ENCODE data around the gene PTCH1. TPM values are rescaled to one million over a fixed set of nuclear protein-coding genes. Genes with fewer than 3 reads are reported as not detected.

The PTCH1 gene
- polyA plus RNA-seq, 1 of the 3 experiments (the other 2 are of a cell fraction), result 3.3 TPM

Small RNA genes within 50 kb of the gene (small RNA-seq; reads per million reads assigned to genes)
- 0 reads per million in 7 experiments for gene MT1P1

Other genes starting within 250 kb of the PTCH1 start
- 3.5 and 4.5 TPM in 2 replicates for gene FANCC, start 199.3 kb downstream of the PTCH1 start, polyA plus RNA-seq (2012; rRNA removed)